Osteoblast (primary cell): Measurements from ENCODE around the gene DAGLB. TPM values are rescaled to one million over a fixed set of nuclear protein-coding genes. Genes with fewer than 3 reads are reported as not detected.

ENCODE experiments used
- DNase-seq: peaks from one replicate; pipeline ENCODE4 v3.0.0; 2011; ENCODE audit warnings: low spot score, mixed read lengths; ENCODE audit not compliant: insufficient read length; ENCODE audit errors: missing footprints
- H2AFZ ChIP-seq: 2 replicates; pipeline ENCODE4 v1.6.0; 2011; ENCODE audit warnings: mild to moderate bottlenecking, low read length
- H3K27ac ChIP-seq: 2 replicates; pipeline ENCODE4 v1.5.1; 2011; ENCODE audit warnings: mild to moderate bottlenecking, low read depth, low read length, moderate library complexity
- H3K27me3 ChIP-seq: 2 replicates; pipeline ENCODE4 v1.6.0; 2012; ENCODE audit warnings: mild to moderate bottlenecking, control low read depth, inconsistent platforms, low read length, moderate library complexity; ENCODE audit not compliant: insufficient read depth
- H3K36me3 ChIP-seq: 2 replicates; pipeline ENCODE4 v1.5.1; 2011; ENCODE audit warnings: mild to moderate bottlenecking, low read length, control low read depth, moderate library complexity; ENCODE audit not compliant: insufficient read depth
- H3K4me1 ChIP-seq: 2 replicates; pipeline ENCODE4 v1.5.1; 2011; ENCODE audit warnings: mild to moderate bottlenecking, low read length, control low read depth, moderate library complexity; ENCODE audit not compliant: insufficient read depth
- H3K4me2 ChIP-seq: 2 replicates; pipeline ENCODE4 v1.6.0; 2011; ENCODE audit warnings: mild to moderate bottlenecking, low read length; ENCODE audit not compliant: insufficient read depth
- H3K4me3 ChIP-seq: fragments of 200-600 bp; sonication (generic); 3 replicates; pipeline ENCODE4 v1.5.1; 2012; ENCODE audit warnings: mild to moderate bottlenecking, low read length, inconsistent platforms; ENCODE audit not compliant: insufficient read depth
- H3K79me2 ChIP-seq: 2 replicates; pipeline ENCODE4 v1.6.0; 2012; ENCODE audit warnings: mild to moderate bottlenecking, low read length, control low read depth, inconsistent platforms; ENCODE audit not compliant: insufficient read depth
- H3K9me3 ChIP-seq: 2 replicates; pipeline ENCODE4 v1.5.1; 2011; ENCODE audit warnings: low read depth, low read length, control low read depth
- H4K20me1 ChIP-seq: 2 replicates; pipeline ENCODE4 v1.6.0; 2012; ENCODE audit warnings: mild to moderate bottlenecking, low read length, control low read depth; ENCODE audit not compliant: insufficient read depth
- total RNA-seq: library from RNA; depleted of rRNA; stranded (reverse); fragments of >200 nt; gene quantifications from 2 replicates; pipeline ENCODE4 v1.2.3, GENCODE V29; 2012
- TF ChIP-seq, protein P1 (sequence below): IDR thresholded peaks from 2 replicates; pipeline ENCODE4 v1.5.1; 2011; ENCODE audit warnings: mild to moderate bottlenecking, low read depth, low read length, moderate library complexity; ENCODE audit errors: extremely low read depth

DAGLB gene
- total RNA-seq, 1 donor = 17.4 TPM

DNA sequence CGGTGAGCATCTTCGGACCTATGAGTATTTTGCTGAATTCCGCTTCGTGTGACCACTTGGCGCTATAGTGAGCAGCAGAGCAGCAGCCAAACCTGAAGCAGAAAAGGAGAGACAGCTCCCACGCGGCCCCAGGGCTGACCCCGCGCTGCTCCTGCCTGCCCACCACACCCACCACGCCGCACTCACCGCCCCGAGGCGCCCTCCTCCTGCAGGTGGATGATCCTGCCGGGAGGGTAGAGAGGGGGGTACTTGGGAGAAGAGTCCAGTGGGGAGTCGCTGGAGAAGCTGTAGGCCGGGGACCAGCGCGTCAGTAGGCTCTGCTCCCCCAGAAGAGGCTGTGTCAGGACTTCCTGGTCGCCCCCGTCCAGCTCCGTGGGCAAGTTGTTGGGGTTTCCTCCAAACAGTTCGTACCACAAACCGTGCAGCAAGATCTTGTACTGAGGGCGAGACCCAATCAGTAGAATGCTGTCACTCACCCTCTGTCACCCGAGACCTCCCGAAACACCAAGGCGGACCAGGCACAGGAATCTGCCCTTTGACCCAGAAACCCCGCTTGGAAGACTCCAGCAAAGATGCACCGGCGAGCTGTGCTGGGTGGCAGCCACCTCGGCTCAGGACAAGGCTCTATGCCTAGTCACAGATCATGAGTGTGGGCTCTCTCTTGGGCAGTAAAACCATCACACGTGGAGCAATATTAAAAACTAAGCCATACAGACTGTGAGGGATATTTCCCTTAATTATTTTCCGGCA lies 37.6 kb downstream of the DAGLB start:
- H4K20me1 ChIP-seq = peaks cover 9% of the 10 kb centered on the region
- H3K36me3 ChIP-seq = peaks cover 87% of the 10 kb centered on the region
- no peak overlapping the region for H3K4me3 ChIP-seq
- no peak overlapping the region for H3K27ac ChIP-seq
- no peaks in the 10 kb centered on the region for H3K27me3 ChIP-seq
- no peak overlapping the region for H2AFZ ChIP-seq
- H3K4me1 ChIP-seq = no peaks in the 10 kb centered on the region
- peak; percentile 58 for DNase-seq
- H3K79me2 ChIP-seq = peaks cover 28% of the 10 kb centered on the region
- TF ChIP-seq, protein P1, sequence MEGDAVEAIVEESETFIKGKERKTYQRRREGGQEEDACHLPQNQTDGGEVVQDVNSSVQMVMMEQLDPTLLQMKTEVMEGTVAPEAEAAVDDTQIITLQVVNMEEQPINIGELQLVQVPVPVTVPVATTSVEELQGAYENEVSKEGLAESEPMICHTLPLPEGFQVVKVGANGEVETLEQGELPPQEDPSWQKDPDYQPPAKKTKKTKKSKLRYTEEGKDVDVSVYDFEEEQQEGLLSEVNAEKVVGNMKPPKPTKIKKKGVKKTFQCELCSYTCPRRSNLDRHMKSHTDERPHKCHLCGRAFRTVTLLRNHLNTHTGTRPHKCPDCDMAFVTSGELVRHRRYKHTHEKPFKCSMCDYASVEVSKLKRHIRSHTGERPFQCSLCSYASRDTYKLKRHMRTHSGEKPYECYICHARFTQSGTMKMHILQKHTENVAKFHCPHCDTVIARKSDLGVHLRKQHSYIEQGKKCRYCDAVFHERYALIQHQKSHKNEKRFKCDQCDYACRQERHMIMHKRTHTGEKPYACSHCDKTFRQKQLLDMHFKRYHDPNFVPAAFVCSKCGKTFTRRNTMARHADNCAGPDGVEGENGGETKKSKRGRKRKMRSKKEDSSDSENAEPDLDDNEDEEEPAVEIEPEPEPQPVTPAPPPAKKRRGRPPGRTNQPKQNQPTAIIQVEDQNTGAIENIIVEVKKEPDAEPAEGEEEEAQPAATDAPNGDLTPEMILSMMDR = no peak
- H3K9me3 ChIP-seq = no peaks in the 10 kb centered on the region
- H3K4me2 ChIP-seq = no peak overlapping the region

DNA sequence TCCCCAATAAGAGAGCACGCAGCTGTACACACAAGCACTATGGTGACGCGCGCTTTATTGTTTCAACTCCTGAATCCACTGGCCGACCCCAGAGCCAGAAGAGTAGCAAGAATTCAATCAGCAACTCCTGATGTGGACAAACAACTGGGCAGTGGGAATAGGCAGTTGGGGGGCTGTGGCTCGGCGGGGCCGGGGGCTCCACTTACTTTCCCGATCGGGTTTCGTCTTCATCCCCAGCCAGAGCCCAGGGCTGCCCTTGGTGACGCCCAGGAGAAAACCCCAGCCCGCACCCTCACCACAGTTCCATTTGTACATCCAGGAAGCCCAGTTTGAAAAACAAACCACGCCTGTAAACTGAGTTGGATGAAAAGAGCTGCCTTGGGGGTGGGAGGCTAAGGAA lies 38.7 kb downstream of the DAGLB start:
- no peaks in the 10 kb centered on the region for H3K4me1 ChIP-seq
- H3K4me2 ChIP-seq = no peak overlapping the region
- no peaks in the 10 kb centered on the region for H3K27me3 ChIP-seq
- H3K27ac ChIP-seq = no peak overlapping the region
- peak; percentile 65 for DNase-seq
- TF ChIP-seq, protein P1 = no peak
- H3K9me3 ChIP-seq = no peaks in the 10 kb centered on the region
- H2AFZ ChIP-seq = no peak overlapping the region
- peaks cover 86% of the 10 kb centered on the region for H3K36me3 ChIP-seq
- no peak overlapping the region for H3K4me3 ChIP-seq
- peaks cover 36% of the 10 kb centered on the region for H3K79me2 ChIP-seq
- peaks cover 9% of the 10 kb centered on the region for H4K20me1 ChIP-seq

DNA sequence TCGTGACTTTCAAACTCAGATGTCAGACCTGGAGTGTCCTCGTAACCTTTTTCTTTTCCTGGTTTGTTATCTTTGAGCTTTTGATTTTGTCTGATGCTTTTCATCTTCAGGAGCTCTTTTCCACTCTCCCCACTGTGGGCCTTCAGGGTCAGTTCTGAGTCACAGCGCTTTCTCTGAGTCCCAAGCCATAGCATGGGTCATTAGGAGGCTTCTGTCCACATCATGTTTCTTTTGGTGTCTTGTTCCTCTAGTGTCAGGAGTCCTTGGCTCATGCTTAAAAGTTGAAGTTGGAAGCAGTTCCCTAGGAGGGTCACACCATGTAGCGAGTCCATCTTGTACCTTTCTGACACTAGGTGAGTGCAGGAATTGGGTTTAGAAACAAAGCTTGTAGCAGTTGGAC lies 40.3 kb downstream of the DAGLB start:
- peak; percentile 17 for DNase-seq
- H4K20me1 ChIP-seq = peaks cover 14% of the 10 kb centered on the region
- no peaks in the 10 kb centered on the region for H3K27me3 ChIP-seq
- H3K4me3 ChIP-seq = no peak overlapping the region
- no peaks in the 10 kb centered on the region for H3K4me1 ChIP-seq
- peaks cover 43% of the 10 kb centered on the region for H3K79me2 ChIP-seq
- TF ChIP-seq, protein P1 = no peak
- H3K4me2 ChIP-seq = no peak overlapping the region
- no peaks in the 10 kb centered on the region for H3K9me3 ChIP-seq
- no peak overlapping the region for H3K27ac ChIP-seq
- H3K36me3 ChIP-seq = peaks cover 90% of the 10 kb centered on the region
- H2AFZ ChIP-seq = no peak overlapping the region

DNA sequence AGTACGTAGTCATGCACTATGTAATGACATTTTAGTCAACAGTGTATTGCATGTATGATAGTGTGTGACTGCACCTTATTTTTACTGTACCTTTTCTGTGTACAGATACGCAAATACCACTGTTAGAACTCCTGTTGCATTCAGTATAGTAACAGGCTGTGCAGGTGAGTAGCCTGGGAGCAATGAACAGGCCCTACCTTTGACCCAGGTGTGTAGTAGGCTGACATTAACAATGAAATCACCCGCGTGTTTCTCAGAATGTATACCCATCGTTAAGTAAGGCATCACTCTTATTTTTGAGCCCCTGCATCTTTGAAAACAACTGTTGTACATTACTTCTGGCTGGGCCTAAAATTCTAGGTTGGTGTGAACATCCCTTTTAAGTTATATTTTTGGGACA lies 41.6 kb downstream of the DAGLB start:
- no peak overlapping the region for H2AFZ ChIP-seq
- H3K4me2 ChIP-seq = no peak overlapping the region
- peak; percentile 81 for DNase-seq
- peaks cover 16% of the 10 kb centered on the region for H4K20me1 ChIP-seq
- H3K36me3 ChIP-seq = peaks cover 91% of the 10 kb centered on the region
- H3K27ac ChIP-seq = no peak overlapping the region
- TF ChIP-seq, protein P1 = no peak
- no peaks in the 10 kb centered on the region for H3K4me1 ChIP-seq
- H3K4me3 ChIP-seq = no peak overlapping the region
- H3K27me3 ChIP-seq = no peaks in the 10 kb centered on the region
- H3K9me3 ChIP-seq = no peaks in the 10 kb centered on the region
- peaks cover 53% of the 10 kb centered on the region for H3K79me2 ChIP-seq
